ENCODE measurements around the gene PGS1.
"Not testable (repeated sequence)": the region's sequence is repeated elsewhere in the genome, so short reads cannot be mapped to it uniquely, and the experiment has no call there.

Gene PGS1

DNA sequence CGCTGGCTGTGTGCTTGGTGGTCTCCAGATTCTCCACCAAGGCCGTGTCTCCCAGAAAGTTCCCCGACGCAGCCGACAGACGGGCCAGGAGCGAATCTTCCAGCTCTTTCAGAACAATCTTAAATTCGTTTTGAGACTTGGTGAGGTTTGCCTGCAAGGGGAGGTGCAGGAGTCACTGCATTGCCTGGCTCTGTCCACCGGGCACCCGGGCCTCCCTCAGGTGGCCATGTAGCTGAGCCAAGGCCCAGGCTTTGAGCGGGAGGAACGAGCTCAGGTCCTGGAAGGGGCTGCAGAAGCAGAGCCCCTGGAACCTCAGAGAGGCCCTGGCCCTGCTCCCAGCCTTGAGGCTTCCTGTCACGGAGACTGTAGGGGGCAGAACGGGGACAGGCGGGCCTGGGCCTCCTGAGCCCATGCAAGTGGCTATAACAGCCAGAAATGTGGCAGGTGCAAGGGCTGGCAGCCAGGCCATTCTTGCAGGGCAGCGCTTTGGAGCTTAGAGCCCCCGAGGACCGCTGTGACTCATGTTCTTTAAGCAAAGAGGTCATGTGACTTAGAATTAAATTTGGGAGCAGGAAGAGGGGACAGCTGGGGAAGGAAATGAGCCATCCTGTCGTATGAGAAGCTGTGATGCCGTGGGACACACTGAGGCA, 72.4 kb downstream of the PGS1 start:
- DNase-seq, result peak; percentile 47 to 55 (median 48)

- DNase-seq, result no peak
Measured at GRCh38 chr17:78451753-78452152, 73.3 kb downstream of the PGS1 start.

DNA sequence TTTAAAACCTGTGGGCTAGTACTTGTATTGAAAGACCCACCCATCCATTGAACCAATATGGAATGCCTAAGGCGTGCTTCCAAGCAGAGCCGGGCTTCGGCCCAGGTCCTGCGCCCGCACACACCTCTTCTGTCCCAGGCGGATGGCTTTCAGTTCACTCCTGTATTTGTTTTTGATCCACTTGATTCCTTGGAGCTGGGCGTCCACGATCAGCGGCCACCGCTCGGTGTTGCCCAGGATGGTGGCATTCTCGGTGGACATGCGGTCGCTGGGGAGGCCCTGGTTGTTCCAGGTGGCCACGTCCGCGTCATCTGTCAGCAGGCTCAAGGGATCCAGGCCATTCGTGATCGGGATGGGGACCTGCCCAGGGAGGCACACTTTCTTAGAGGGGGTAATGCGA, 75.9 kb downstream of the PGS1 start:
- no peak for DNase-seq

DNA sequence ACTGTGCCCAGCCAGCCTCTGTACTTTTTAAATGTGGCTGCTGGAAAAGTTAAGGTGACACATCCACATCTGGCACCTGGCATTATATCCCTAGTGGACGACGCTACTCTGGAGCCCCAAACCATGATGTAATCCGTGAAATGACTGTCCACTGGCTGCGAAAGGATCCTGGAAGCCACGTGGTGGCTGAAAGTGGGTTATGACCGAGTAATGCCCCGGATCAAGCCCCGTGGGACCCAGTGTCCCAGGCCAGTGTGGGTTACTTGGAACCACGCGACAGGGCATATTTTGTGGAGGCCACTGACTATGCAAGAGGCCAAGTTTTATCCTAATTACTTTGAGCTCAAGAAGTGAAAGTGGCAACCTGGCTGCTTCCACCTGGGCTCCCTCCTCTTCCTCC, 79.6 kb downstream of the PGS1 start:
- no peak for DNase-seq

- no peak for DNase-seq
Measured at GRCh38 chr17:78458736-78459335, 80.4 kb downstream of the PGS1 start.

- DNase-seq, result no peak
Measured at GRCh38 chr17:78459696-78460095, 81.2 kb downstream of the PGS1 start.

DNA sequence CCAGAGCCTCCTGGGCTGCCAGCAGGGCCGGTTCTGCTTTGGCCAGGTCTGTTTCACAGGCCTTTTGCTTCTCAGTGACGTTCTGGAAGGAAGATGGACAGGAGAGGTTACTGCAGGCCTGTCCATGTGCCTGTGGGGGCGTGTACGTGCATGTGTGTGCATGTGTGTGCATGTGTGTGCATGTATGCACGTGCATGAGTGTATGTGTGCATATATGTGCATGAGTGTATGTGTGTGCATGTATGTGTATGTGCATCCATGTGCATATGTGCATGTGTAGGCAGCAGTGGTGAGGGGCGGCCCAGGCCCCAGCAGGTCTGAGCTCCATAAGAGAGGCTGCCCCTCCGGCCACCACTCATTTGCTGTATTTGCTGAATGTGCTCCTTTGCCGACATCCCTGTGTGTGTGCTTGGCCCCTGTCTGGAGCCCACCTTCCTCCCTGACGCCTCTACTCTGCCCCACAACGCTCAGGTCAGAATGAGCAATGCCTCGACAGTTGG, 81.8 kb downstream of the PGS1 start:
- no peak for DNase-seq

GRCh38 chr17:78460951-78461798, 82.7 kb downstream of the PGS1 start:
- DNase-seq, result no peak

DNA sequence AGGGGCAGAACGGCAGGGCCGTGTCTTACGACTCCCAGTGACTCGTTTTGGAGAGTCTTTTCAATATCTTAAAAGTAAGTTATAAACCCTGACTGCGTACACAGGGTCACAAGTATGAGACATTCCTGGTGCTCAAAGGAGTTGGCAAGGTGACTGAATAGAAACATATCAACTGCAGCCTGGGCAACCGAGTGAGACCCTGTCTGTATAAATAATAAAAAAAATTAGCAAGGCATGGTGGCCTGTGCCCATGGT, 83.3 kb downstream of the PGS1 start:
- DNase-seq, result no peak

GRCh38 chr17:78462148-78462547, 83.7 kb downstream of the PGS1 start:
- DNase-seq, result no peak

GRCh38 chr17:78466109-78466785, 87.8 kb downstream of the PGS1 start:
- DNase-seq, result not testable (repeated sequence)

GRCh38 chr17:78466786-78467715, 88.6 kb downstream of the PGS1 start:
- DNase-seq, result no peak

DNA sequence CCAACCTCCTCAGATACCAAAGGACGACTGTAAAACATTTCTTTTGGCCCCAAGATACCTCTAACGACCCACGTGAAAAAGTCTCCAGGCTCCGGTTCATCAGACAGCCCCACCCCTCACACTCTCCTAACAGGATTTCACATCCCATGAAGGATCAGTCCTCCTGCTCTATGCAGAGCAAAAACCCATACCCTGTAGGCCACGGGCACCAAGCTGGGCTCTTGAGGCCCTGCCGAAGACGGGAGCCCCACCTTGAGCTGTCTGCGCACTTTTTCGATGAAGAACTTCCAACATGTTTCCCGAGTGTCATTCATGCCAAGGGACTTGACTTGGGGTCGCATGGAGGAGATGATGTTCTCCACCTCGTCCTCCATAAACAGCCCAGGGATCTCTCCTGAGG, 89.9 kb downstream of the PGS1 start:
- no peak for DNase-seq

GRCh38 chr17:78469443-78469842, 91.0 kb downstream of the PGS1 start:
- DNase-seq, result no peak

GRCh38 chr17:78471635-78472034, 93.2 kb downstream of the PGS1 start:
- no peak for DNase-seq

GRCh38 chr17:78472035-78472905, 93.8 kb downstream of the PGS1 start:
- no peak for DNase-seq

- no peak for DNase-seq
Measured at GRCh38 chr17:78473951-78474613, 95.6 kb downstream of the PGS1 start.

All from suppressor macrophage treated with lipopolysaccharide for 1 hour (primary cell).